ENCODE data around the gene ECHS1. TPM values are rescaled to one million over a fixed set of nuclear protein-coding genes. Genes with fewer than 3 reads are reported as not detected.

The ECHS1 gene
- total and polyA plus RNA-seq, 2 experiments from 2014 or later, result 82.2 to 150 TPM

DNA sequence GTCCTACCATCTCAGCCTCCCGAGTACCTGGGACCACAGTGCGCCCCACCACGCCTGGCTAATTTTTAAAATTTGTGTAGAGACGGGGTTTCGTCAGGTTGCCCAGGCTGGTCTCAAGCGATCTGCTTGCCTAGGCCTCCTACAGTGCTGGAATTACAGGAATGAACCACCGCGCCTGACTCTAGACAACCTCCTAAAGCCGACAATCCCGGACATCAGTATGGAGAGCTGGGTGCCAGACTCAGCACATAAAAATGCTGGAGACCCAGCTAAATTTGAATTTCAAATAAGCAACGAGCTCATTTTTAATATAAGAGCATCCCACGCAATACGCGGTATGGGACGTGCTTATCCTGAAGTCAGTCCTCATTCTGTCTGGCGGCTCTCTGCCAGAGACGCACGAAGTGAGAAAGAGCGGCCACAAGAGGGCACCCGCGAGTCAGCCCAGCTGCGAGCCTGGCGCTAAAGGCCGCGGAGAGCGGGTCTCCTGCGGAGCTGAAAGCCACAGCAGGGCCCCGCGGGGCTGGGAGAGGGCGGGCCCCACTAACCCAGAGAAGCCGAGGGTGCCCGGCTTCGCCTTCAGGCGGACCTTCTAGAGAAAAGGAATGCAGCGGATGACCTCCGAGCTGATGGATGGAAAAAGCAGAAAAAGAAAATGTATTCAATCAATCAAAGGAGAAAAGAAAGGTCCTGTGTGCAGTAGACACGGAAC, 43.5 kb downstream of the ECHS1 start:
- Histone ChIP-seq H3K4me1 (ENCODE audit: insufficient read depth) (peaks cover 5% of the 10 kb centered on the region; the same call in 1 of the 2 replicates), H3K36me3 (ENCODE audit: low read depth) (no peaks in the 10 kb centered on the region), H3K4me3 (peak overlapping the region; percentile 76), H4K20me1 (ENCODE audit: insufficient read depth) (no peaks in the 10 kb centered on the region), H3F3A (ENCODE audit: insufficient read depth) (peaks cover 3% of the 10 kb centered on the region; the same call in 1 of the 2 replicates), H3K79me2 (ENCODE audit: insufficient read depth) (no peaks in the 10 kb centered on the region), H3K27ac (no peak overlapping the region), H3K9ac (0 out of 2 replicates have a peak overlapping the region, but pooled peaks have one; percentile 52), H3K9me2 (ENCODE audit: insufficient read depth) (no peaks in the 10 kb centered on the region), H3K9me3 (ENCODE audit: low read depth) (no peaks in the 10 kb centered on the region), H3K4me2 (ENCODE audit: unreplicated experiment) (peak overlapping the region; percentile 99), H2AFZ (peak overlapping the region; percentile 87), H3K27me3 (replicated peaks; ENCODE audit: insufficient read depth) (peaks cover 55% of the 10 kb centered on the region)
- 8% methylated on average over 36 to 37 of the region's 37 CpGs for WGBS, 2 experiments (ENCODE audit: low coverage in 1 of 2, low lambda C conversion rate in 2 of 2, missing lambda C conversion rate in 2 of 2)
- no peak for TF ChIP-seq EZH2phosphoT487 (IDR thresholded peaks at IDR 0.05; ENCODE audit: insufficient read depth, low read depth)
- no peak for TF ChIP-seq EZH2 (IDR thresholded peaks at IDR 0.05; ENCODE audit: insufficient read depth, poor library complexity, severe bottlenecking)
- DNase-seq, result peak; percentile 92
- in situ Hi-C loops (cut with MboI), result no loop called here

DNA sequence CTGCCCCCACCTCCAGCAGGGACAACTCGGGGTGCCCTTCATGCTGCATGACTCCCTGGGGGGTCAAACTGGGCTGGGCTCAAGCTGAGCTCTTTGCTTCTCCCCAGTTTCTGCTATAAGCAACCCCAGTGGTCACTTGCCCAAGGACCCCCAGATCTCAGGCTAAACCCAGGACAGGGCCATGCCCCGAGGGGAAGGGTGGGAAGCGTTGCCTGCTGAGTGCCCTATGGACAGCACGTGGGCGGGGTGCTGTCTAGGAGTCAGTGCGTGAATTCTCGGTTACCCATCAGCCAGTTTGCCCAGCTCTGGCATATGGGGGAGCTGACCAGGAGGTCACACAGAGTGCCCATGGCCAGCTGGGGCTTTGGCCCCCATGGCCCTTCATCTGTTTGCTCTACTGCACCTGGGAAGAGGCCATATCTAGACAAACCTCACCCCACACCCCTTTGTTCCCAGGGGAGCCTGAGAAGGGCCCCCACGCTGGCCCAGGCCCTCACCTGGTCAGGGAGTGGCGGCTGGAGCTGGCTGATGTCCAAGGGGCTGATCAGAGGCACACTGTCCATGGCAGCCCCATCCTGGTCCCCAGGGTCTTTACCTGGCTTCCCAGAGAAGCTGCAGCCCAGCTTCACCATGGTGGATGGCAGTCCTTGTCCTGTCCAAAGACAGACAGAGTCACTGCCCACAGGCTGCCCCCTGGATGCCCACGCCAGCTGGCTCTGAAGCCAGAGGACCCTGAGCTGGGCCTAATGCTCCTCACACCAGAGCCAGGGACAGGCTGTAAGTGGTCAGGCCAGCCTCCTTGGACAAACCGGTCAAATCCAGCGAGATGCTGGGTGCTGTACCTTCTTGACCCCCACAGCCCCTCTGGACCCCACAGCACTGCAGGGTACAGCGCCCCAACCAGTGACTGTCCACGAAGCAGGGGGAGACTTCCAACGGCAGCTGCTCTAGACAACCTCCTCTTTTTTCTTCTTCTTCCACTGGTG, 44.5 kb downstream of the ECHS1 start:
- Histone ChIP-seq H3K9me3 (ENCODE audit: low read depth) (no peaks in the 10 kb centered on the region), H3K79me2 (ENCODE audit: insufficient read depth) (no peaks in the 10 kb centered on the region), H3K4me1 (ENCODE audit: insufficient read depth) (peaks cover 5% of the 10 kb centered on the region; the same call in 1 of the 2 replicates), H3F3A (ENCODE audit: insufficient read depth) (peaks cover 3% of the 10 kb centered on the region; the same call in 1 of the 2 replicates), H3K36me3 (ENCODE audit: low read depth) (no peaks in the 10 kb centered on the region), H3K27ac (no peak overlapping the region), H3K4me2 (ENCODE audit: unreplicated experiment) (no peak overlapping the region), H3K9me2 (ENCODE audit: insufficient read depth) (no peaks in the 10 kb centered on the region), H4K20me1 (ENCODE audit: insufficient read depth) (no peaks in the 10 kb centered on the region), H2AFZ (no peak overlapping the region), H3K9ac (no peak overlapping the region), H3K4me3 (no peak overlapping the region), H3K27me3 (replicated peaks; ENCODE audit: insufficient read depth) (peaks cover 53% of the 10 kb centered on the region)
- in situ Hi-C loops (cut with MboI), result no loop called here
- no peak for DNase-seq
- TF ChIP-seq EZH2phosphoT487 (IDR thresholded peaks at IDR 0.05; ENCODE audit: insufficient read depth, low read depth) (no peak), EZH2 (IDR thresholded peaks at IDR 0.05; ENCODE audit: insufficient read depth, poor library complexity, severe bottlenecking) (no peak)
- WGBS, 2 experiments (ENCODE audit: low coverage in 1 of 2, low lambda C conversion rate in 2 of 2, missing lambda C conversion rate in 2 of 2), result 63 to 69% methylated on average over 15 of the region's 15 CpGs

DNA sequence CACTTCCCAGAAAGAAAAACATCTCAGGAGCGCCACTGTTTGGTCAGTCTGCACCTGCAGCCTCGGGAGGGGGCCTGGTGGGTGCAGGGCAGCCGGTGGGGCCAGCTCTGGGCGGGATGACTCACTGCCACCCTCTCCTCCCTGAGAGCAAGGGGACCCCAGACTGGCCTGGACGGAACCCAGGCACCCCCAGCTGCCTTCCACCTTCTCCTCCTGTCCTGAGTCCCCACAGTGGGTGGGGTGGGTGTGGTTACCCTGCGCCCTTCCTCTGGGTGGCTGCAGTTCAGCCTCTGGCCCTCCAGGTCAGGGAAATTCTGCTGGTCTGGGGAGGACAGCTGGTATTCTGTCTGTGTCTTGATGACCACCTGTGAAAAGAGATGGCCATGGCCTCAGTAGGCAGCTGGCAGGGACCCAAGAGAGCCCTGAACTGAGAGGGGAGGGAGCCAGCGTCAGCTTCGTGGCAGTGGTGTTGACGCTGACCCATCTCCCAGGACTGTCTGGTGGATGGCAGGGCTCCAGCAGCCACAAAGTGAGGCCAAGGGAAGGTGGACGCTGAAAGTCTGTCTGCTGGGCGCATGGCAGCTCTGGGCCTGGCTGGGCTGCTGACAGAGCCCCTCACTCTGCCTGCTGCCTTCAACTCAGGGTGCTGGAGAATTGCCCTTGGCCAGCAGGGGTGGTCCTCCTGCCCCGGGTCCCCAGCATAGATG, 45.4 kb downstream of the ECHS1 start:
- H3K27ac ChIP-seq, result no peak overlapping the region
- no peak for TF ChIP-seq EZH2 (IDR thresholded peaks at IDR 0.05; ENCODE audit: insufficient read depth, poor library complexity, severe bottlenecking)
- no peak for TF ChIP-seq EZH2phosphoT487 (IDR thresholded peaks at IDR 0.05; ENCODE audit: insufficient read depth, low read depth)
- peaks cover 51% of the 10 kb centered on the region for H3K27me3 ChIP-seq (replicated peaks; ENCODE audit: insufficient read depth)
- no peak overlapping the region for H3K4me3 ChIP-seq
- no peaks in the 10 kb centered on the region for H3K9me3 ChIP-seq (ENCODE audit: low read depth)
- H3K9me2 ChIP-seq (ENCODE audit: insufficient read depth), result no peaks in the 10 kb centered on the region
- H3K36me3 ChIP-seq (ENCODE audit: low read depth), result no peaks in the 10 kb centered on the region
- H3K9ac ChIP-seq, result no peak overlapping the region
- peaks cover 3% of the 10 kb centered on the region; the same call in 1 of the 2 replicates for H3F3A ChIP-seq (ENCODE audit: insufficient read depth)
- no peaks in the 10 kb centered on the region for H4K20me1 ChIP-seq (ENCODE audit: insufficient read depth)
- in situ Hi-C loops (cut with MboI), result no loop called here
- H3K79me2 ChIP-seq (ENCODE audit: insufficient read depth), result no peaks in the 10 kb centered on the region
- peaks cover 5% of the 10 kb centered on the region; the same call in 1 of the 2 replicates for H3K4me1 ChIP-seq (ENCODE audit: insufficient read depth)
- DNase-seq, result no peak
- no peak overlapping the region for H2AFZ ChIP-seq
- no peak overlapping the region for H3K4me2 ChIP-seq (ENCODE audit: unreplicated experiment)
- WGBS, 2 experiments (ENCODE audit: low coverage in 1 of 2, low lambda C conversion rate in 2 of 2, missing lambda C conversion rate in 2 of 2), result 40 to 47% methylated on average over 10 to 12 of the region's 12 CpGs

All from GM23248 (cell line).